GM23338 (cell line): ENCODE data around the gene NRIP1. TPM values are rescaled to one million over a fixed set of nuclear protein-coding genes. Genes with fewer than 3 reads are reported as not detected.

Source experiments
- ATAC-seq: fragments of 200-7000 bp; cut with Tn5 transposase; 3 replicates; pipeline ENCODE4 v1.9.1; 2020
- DNase-seq: peaks from one replicate; pipeline ENCODE4 v3.0.0-alpha.2; 2015; ENCODE audit warnings: low spot score
- H2AFZ ChIP-seq: fragments of 200-600 bp; sonication (generic); 2 replicates; pipeline ENCODE4 v1.8.0; 2016; ENCODE audit warnings: antibody characterized with exemption, mild to moderate bottlenecking, moderate library complexity
- H3F3A ChIP-seq: fragments of 200-600 bp; sonication (generic); replicated peaks from 2 replicates; pipeline ENCODE4 v1.8.0; 2017; ENCODE audit warnings: antibody characterized with exemption, mixed run types, low read depth
- H3K27ac ChIP-seq: fragments of 200-600 bp; sonication (generic); 2 replicates; pipeline ENCODE4 v1.6.1; 2016; ENCODE audit warnings: low read depth
- H3K27me3 ChIP-seq: fragments of 200-600 bp; sonication (generic); 2 replicates; pipeline ENCODE4 v1.8.0; 2016; ENCODE audit warnings: mild to moderate bottlenecking, mixed run types, moderate library complexity; ENCODE audit not compliant: insufficient read depth
- H3K36me3 ChIP-seq: fragments of 200-600 bp; sonication (generic); 2 replicates; pipeline ENCODE4 v1.8.0; 2016; ENCODE audit warnings: mild to moderate bottlenecking; ENCODE audit not compliant: insufficient read depth
- H3K4me1 ChIP-seq: fragments of 200-600 bp; sonication (generic); 2 replicates; pipeline ENCODE4 v1.8.0; 2016; ENCODE audit warnings: mild to moderate bottlenecking, moderate library complexity; ENCODE audit not compliant: insufficient read depth
- H3K4me2 ChIP-seq: fragments of 200-600 bp; sonication (generic); 2 replicates; pipeline ENCODE4 v1.7.1; 2017; ENCODE audit warnings: mixed run types
- H3K4me3 ChIP-seq: fragments of 200-600 bp; sonication (generic); 2 replicates; pipeline ENCODE4 v1.6.1; 2016; ENCODE audit warnings: mixed run types
- H3K79me2 ChIP-seq: fragments of 200-600 bp; sonication (generic); replicated peaks from 2 replicates; pipeline ENCODE4 v1.8.0; 2017; ENCODE audit warnings: mild to moderate bottlenecking; ENCODE audit not compliant: insufficient read depth
- H3K9me2 ChIP-seq: fragments of 200-600 bp; sonication (generic); 2 replicates; pipeline ENCODE4 v1.8.0; 2017; ENCODE audit not compliant: insufficient read depth
- H4K20me1 ChIP-seq: fragments of 200-600 bp; sonication (generic); replicated peaks from 2 replicates; pipeline ENCODE4 v1.8.0; 2017; ENCODE audit warnings: mild to moderate bottlenecking; ENCODE audit not compliant: insufficient read depth
- H3K27ac Mint-ChIP-seq: 2 replicates; pipeline ENCODE4 v1.8.0; 2020; ENCODE audit warnings: inconsistent platforms, mild to moderate bottlenecking, moderate library complexity, mixed read lengths
- H3K27me3 Mint-ChIP-seq: 3 replicates; pipeline ENCODE4 v1.8.0; 2022; ENCODE audit warnings: low read depth, mild to moderate bottlenecking, moderate library complexity, mixed read lengths, inconsistent platforms; ENCODE audit not compliant: insufficient read depth, poor library complexity
- H3K36me3 Mint-ChIP-seq: 3 replicates; pipeline ENCODE4 v1.8.0; 2021; ENCODE audit warnings: low read depth, mild to moderate bottlenecking, inconsistent platforms, moderate library complexity, mixed read lengths
- H3K4me1 Mint-ChIP-seq: 3 replicates; pipeline ENCODE4 v1.8.0; 2020; ENCODE audit warnings: mild to moderate bottlenecking, inconsistent platforms, mixed read lengths
- H3K4me3 Mint-ChIP-seq: 3 replicates; pipeline ENCODE4 v1.8.0; 2021; ENCODE audit warnings: moderate library complexity, mild to moderate bottlenecking, inconsistent platforms, mixed read lengths
- H3K9me3 Mint-ChIP-seq: 3 replicates; pipeline ENCODE4 v1.8.0; 2020; ENCODE audit warnings: moderate library complexity, mild to moderate bottlenecking, inconsistent platforms, mixed read lengths
- CREB1 ChIP-seq: fragments of 250-450 bp; sonication (Bioruptor Pico); IDR thresholded peaks from 2 replicates; pipeline ENCODE4 v1.5.0; 2020; ENCODE audit warnings: low read depth, mild to moderate bottlenecking, moderate library complexity
- EZH2 ChIP-seq: fragments of 200-600 bp; sonication (generic); IDR thresholded peaks from one replicate; pipeline ENCODE4 v1.8.0; 2017; ENCODE audit warnings: antibody characterized with exemption, mild to moderate bottlenecking, low read depth; ENCODE audit not compliant: unreplicated experiment
- EZH2phosphoT487 ChIP-seq: fragments of 200-600 bp; sonication (generic); IDR thresholded peaks from one replicate; pipeline ENCODE4 v1.8.1; 2018; ENCODE audit warnings: antibody characterized with exemption; ENCODE audit not compliant: unreplicated experiment
- JUNB ChIP-seq: IDR thresholded peaks from one replicate; pipeline ENCODE4 v1.6.1; 2016; ENCODE audit warnings: antibody characterized with exemption; ENCODE audit not compliant: unreplicated experiment
- NANOG ChIP-seq: IDR thresholded peaks from 2 replicates; pipeline ENCODE4 v1.6.1; 2016; ENCODE audit warnings: antibody characterized with exemption, borderline replicate concordance
- POLR2AphosphoS5 ChIP-seq: IDR thresholded peaks from 2 replicates; pipeline ENCODE4 v1.6.1; 2016; ENCODE audit warnings: antibody characterized with exemption, low read depth
- STAT1 ChIP-seq: IDR thresholded peaks from one replicate; pipeline ENCODE4 v1.6.1; 2016; ENCODE audit warnings: antibody characterized with exemption; ENCODE audit not compliant: unreplicated experiment
- ZNF114 ChIP-seq: fragments of 250-450 bp; sonication (Bioruptor Pico); IDR thresholded peaks from 2 replicates; pipeline ENCODE4 v1.5.0; 2020; ENCODE audit warnings: mild to moderate bottlenecking, moderate library complexity
- ZNF331 ChIP-seq: fragments of 250-450 bp; sonication (Bioruptor Pico); IDR thresholded peaks from 2 replicates; pipeline ENCODE4 v1.5.0; 2020; ENCODE audit warnings: low read depth, mild to moderate bottlenecking, moderate library complexity
- polyA plus RNA-seq: library from polyadenylated mRNA; unstranded; fragments of >200 nt; fragmentation: Nextera tagmentation; extraction: Ambion mirVana; gene quantifications from 2 replicates; pipeline ENCODE4 v1.2.1, GENCODE V29; 2016
- total RNA-seq: library from RNA; depleted of rRNA; stranded (reverse); fragments of >200 nt; shearing (Covaris generic); gene quantifications from 2 replicates; pipeline ENCODE4 v1.2.3, GENCODE V29; 2014
- TF ChIP-seq, protein P1 (sequence below): IDR thresholded peaks from 2 replicates; pipeline ENCODE4 v1.6.1; 2016; ENCODE audit warnings: antibody characterized with exemption
- TF ChIP-seq, protein P2 (sequence below): IDR thresholded peaks from one replicate; pipeline ENCODE4 v1.6.1; 2018; ENCODE audit warnings: antibody characterized with exemption; ENCODE audit not compliant: unreplicated experiment
- TF ChIP-seq, protein P3 (sequence below): fragments of 250-450 bp; sonication (Bioruptor Pico); IDR thresholded peaks from 2 replicates; pipeline ENCODE4 v1.5.0; 2020; ENCODE audit warnings: mild to moderate bottlenecking, moderate library complexity

NRIP1 gene
- total and polyA plus RNA-seq, 2 experiments from 2014 or later, result 3.0 to 9.0 TPM

DNA sequence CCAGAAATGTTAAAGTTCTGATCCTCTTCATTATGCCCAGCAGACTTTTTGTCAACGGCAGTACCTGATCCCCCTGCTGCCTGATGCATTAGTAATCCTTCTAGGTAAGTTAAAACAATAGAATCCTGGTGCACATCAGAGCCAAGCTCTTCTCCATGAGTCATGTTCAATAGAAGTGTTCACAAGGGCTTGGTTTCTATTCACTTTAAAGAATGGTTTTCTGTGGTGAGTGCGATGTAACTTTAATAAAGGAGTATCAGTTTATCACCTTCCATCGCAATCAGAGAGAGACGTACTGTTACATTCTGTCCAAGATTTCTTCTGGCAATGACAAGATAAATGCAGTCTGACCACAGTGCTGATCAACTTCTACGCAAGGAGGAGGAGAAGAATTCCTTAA lies 96.8 kb downstream of the NRIP1 start:
- Mint-ChIP-seq H3K4me3 (no peak overlapping the region), H3K36me3 (peaks cover 23% of the 10 kb centered on the region), H3K27me3 (no peaks in the 10 kb centered on the region), H3K27ac (no peak overlapping the region), H3K4me1 (no peaks in the 10 kb centered on the region), H3K9me3 (0 out of 3 replicates have a peak, but pooled peaks cover 3% of the 10 kb centered on the region)
- 0 out of 2 replicates have a peak, but pooled peaks cover 1% of the 10 kb centered on the region for H3K9me2 ChIP-seq
- H3F3A ChIP-seq, result no peaks in the 10 kb centered on the region
- no peak for TF ChIP-seq STAT1
- TF ChIP-seq, protein P1, sequence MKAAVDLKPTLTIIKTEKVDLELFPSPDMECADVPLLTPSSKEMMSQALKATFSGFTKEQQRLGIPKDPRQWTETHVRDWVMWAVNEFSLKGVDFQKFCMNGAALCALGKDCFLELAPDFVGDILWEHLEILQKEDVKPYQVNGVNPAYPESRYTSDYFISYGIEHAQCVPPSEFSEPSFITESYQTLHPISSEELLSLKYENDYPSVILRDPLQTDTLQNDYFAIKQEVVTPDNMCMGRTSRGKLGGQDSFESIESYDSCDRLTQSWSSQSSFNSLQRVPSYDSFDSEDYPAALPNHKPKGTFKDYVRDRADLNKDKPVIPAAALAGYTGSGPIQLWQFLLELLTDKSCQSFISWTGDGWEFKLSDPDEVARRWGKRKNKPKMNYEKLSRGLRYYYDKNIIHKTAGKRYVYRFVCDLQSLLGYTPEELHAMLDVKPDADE, result no peak
- TF ChIP-seq ZNF114 (CRISPR knock-in tag), result no peak
- TF ChIP-seq ZNF331 (CRISPR knock-in tag), result no peak
- TF ChIP-seq CREB1 (CRISPR knock-in tag), result no peak
- TF ChIP-seq EZH2, result no peak
- no peak for TF ChIP-seq POLR2AphosphoS5
- TF ChIP-seq EZH2phosphoT487, result no peak
- TF ChIP-seq NANOG, result no peak
- TF ChIP-seq JUNB, result no peak
- no peak for ATAC-seq
- H3K27ac ChIP-seq, result no peak overlapping the region
- no peaks in the 10 kb centered on the region for H3K79me2 ChIP-seq
- no peaks in the 10 kb centered on the region for H3K4me1 ChIP-seq
- no peaks in the 10 kb centered on the region for H3K36me3 ChIP-seq
- no peak for DNase-seq
- no peak overlapping the region for H3K4me2 ChIP-seq
- H2AFZ ChIP-seq, result no peak overlapping the region
- H3K4me3 ChIP-seq, result no peak overlapping the region
- H3K27me3 ChIP-seq, result no peaks in the 10 kb centered on the region
- no peaks in the 10 kb centered on the region for H4K20me1 ChIP-seq

- Histone ChIP-seq H4K20me1 (no peaks in the 10 kb centered on the region), H3K36me3 (no peaks in the 10 kb centered on the region), H3K4me1 (no peaks in the 10 kb centered on the region), H3K9me2 (0 out of 2 replicates have a peak, but pooled peaks cover 2% of the 10 kb centered on the region), H3K4me2 (no peak overlapping the region), H3K27me3 (no peaks in the 10 kb centered on the region), H2AFZ (no peak overlapping the region), H3K79me2 (no peaks in the 10 kb centered on the region), H3F3A (no peaks in the 10 kb centered on the region), H3K4me3 (no peak overlapping the region), H3K27ac (no peak overlapping the region)
- no peak overlapping the region for H3K4me3 Mint-ChIP-seq
- no peaks in the 10 kb centered on the region for H3K27me3 Mint-ChIP-seq
- no peak overlapping the region for H3K27ac Mint-ChIP-seq
- DNase-seq, result no peak
- H3K36me3 Mint-ChIP-seq, result peaks cover 19% of the 10 kb centered on the region
- ATAC-seq, result no peak
- H3K9me3 Mint-ChIP-seq, result no peaks in the 10 kb centered on the region
- no peaks in the 10 kb centered on the region for H3K4me1 Mint-ChIP-seq
- TF ChIP-seq, protein P2, sequence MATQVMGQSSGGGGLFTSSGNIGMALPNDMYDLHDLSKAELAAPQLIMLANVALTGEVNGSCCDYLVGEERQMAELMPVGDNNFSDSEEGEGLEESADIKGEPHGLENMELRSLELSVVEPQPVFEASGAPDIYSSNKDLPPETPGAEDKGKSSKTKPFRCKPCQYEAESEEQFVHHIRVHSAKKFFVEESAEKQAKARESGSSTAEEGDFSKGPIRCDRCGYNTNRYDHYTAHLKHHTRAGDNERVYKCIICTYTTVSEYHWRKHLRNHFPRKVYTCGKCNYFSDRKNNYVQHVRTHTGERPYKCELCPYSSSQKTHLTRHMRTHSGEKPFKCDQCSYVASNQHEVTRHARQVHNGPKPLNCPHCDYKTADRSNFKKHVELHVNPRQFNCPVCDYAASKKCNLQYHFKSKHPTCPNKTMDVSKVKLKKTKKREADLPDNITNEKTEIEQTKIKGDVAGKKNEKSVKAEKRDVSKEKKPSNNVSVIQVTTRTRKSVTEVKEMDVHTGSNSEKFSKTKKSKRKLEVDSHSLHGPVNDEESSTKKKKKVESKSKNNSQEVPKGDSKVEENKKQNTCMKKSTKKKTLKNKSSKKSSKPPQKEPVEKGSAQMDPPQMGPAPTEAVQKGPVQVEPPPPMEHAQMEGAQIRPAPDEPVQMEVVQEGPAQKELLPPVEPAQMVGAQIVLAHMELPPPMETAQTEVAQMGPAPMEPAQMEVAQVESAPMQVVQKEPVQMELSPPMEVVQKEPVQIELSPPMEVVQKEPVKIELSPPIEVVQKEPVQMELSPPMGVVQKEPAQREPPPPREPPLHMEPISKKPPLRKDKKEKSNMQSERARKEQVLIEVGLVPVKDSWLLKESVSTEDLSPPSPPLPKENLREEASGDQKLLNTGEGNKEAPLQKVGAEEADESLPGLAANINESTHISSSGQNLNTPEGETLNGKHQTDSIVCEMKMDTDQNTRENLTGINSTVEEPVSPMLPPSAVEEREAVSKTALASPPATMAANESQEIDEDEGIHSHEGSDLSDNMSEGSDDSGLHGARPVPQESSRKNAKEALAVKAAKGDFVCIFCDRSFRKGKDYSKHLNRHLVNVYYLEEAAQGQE, result no peak
- TF ChIP-seq ZNF331 (CRISPR knock-in tag), result no peak
- no peak for TF ChIP-seq CREB1 (CRISPR knock-in tag)
- TF ChIP-seq, protein P3, sequence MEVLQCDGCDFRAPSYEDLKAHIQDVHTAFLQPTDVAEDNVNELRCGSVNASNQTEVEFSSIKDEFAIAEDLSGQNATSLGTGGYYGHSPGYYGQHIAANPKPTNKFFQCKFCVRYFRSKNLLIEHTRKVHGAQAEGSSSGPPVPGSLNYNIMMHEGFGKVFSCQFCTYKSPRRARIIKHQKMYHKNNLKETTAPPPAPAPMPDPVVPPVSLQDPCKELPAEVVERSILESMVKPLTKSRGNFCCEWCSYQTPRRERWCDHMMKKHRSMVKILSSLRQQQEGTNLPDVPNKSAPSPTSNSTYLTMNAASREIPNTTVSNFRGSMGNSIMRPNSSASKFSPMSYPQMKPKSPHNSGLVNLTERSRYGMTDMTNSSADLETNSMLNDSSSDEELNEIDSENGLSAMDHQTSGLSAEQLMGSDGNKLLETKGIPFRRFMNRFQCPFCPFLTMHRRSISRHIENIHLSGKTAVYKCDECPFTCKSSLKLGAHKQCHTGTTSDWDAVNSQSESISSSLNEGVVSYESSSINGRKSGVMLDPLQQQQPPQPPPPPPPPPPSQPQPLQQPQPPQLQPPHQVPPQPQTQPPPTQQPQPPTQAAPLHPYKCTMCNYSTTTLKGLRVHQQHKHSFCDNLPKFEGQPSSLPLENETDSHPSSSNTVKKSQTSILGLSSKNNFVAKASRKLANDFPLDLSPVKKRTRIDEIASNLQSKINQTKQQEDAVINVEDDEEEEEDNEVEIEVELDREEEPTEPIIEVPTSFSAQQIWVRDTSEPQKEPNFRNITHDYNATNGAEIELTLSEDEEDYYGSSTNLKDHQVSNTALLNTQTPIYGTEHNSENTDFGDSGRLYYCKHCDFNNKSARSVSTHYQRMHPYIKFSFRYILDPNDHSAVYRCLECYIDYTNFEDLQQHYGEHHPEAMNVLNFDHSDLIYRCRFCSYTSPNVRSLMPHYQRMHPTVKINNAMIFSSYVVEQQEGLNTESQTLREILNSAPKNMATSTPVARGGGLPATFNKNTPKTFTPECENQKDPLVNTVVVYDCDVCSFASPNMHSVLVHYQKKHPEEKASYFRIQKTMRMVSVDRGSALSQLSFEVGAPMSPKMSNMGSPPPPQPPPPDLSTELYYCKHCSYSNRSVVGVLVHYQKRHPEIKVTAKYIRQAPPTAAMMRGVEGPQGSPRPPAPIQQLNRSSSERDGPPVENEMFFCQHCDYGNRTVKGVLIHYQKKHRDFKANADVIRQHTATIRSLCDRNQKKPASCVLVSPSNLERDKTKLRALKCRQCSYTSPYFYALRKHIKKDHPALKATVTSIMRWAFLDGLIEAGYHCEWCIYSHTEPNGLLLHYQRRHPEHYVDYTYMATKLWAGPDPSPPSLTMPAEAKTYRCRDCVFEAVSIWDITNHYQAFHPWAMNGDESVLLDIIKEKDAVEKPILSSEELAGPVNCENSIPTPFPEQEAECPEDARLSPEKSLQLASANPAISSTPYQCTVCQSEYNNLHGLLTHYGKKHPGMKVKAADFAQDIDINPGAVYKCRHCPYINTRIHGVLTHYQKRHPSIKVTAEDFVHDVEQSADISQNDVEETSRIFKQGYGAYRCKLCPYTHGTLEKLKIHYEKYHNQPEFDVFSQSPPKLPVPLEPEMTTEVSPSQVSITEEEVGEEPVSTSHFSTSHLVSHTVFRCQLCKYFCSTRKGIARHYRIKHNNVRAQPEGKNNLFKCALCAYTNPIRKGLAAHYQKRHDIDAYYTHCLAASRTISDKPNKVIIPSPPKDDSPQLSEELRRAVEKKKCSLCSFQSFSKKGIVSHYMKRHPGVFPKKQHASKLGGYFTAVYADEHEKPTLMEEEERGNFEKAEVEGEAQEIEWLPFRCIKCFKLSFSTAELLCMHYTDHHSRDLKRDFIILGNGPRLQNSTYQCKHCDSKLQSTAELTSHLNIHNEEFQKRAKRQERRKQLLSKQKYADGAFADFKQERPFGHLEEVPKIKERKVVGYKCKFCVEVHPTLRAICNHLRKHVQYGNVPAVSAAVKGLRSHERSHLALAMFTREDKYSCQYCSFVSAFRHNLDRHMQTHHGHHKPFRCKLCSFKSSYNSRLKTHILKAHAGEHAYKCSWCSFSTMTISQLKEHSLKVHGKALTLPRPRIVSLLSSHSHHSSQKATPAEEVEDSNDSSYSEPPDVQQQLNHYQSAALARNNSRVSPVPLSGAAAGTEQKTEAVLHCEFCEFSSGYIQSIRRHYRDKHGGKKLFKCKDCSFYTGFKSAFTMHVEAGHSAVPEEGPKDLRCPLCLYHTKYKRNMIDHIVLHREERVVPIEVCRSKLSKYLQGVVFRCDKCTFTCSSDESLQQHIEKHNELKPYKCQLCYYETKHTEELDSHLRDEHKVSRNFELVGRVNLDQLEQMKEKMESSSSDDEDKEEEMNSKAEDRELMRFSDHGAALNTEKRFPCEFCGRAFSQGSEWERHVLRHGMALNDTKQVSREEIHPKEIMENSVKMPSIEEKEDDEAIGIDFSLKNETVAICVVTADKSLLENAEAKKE (CRISPR knock-in tag), result no peak
These were observed 100.2 kb downstream of the NRIP1 start for GRCh38 chr21:14964621-14965020.
